Endodermal cell (in vitro differentiated cells): ENCODE measurements around the gene EEF1E1. TPM values are rescaled to one million over a fixed set of nuclear protein-coding genes. Genes with fewer than 3 reads are reported as not detected.

Experiments
- DNase-seq: peaks from one replicate; pipeline ENCODE4 v3.0.0-alpha.2; 2017
- H3K27ac ChIP-seq: 2 replicates; pipeline ENCODE4 v1.5.1; 2013; ENCODE audit warnings: mild to moderate bottlenecking, low read depth, low read length, moderate library complexity
- H3K27me3 ChIP-seq: 2 replicates; pipeline ENCODE4 v1.6.1; 2013; ENCODE audit warnings: mild to moderate bottlenecking, low read length, moderate library complexity; ENCODE audit not compliant: insufficient read depth, control insufficient read depth, poor library complexity, severe bottlenecking
- H3K36me3 ChIP-seq: 2 replicates; pipeline ENCODE4 v1.7.0; 2013; ENCODE audit warnings: mild to moderate bottlenecking, low read length, moderate library complexity; ENCODE audit not compliant: control insufficient read depth, insufficient read depth
- H3K4me1 ChIP-seq: one replicate; pipeline ENCODE4 v1.7.0; 2013; ENCODE audit warnings: low read length; ENCODE audit not compliant: control insufficient read depth, insufficient read depth
- H3K4me3 ChIP-seq: 2 replicates; pipeline ENCODE4 v1.5.1; 2013; ENCODE audit warnings: mild to moderate bottlenecking, low read length, moderate library complexity
- H3K9ac ChIP-seq: 2 replicates; pipeline ENCODE4 v1.6.1; 2013; ENCODE audit warnings: mild to moderate bottlenecking, low read length, moderate library complexity; ENCODE audit not compliant: poor library complexity, severe bottlenecking; ENCODE audit errors: extremely low read depth
- H3K9me3 ChIP-seq: 2 replicates; pipeline ENCODE4 v1.6.1; 2013; ENCODE audit warnings: mild to moderate bottlenecking, low read length, moderate library complexity; ENCODE audit not compliant: control insufficient read depth
- H3K27ac Mint-ChIP-seq: 2 replicates; pipeline ENCODE4 v1.8.0; 2020; ENCODE audit warnings: mixed read lengths
- H3K27me3 Mint-ChIP-seq: 2 replicates; pipeline ENCODE4 v1.8.0; 2021; ENCODE audit warnings: mild to moderate bottlenecking, mixed read lengths; ENCODE audit not compliant: insufficient read depth
- H3K36me3 Mint-ChIP-seq: 2 replicates; pipeline ENCODE4 v1.8.0; 2020; ENCODE audit warnings: low read depth, mixed read lengths
- H3K4me1 Mint-ChIP-seq: 2 replicates; pipeline ENCODE4 v1.8.0; 2020; ENCODE audit warnings: mixed read lengths
- H3K4me3 Mint-ChIP-seq: 2 replicates; pipeline ENCODE4 v1.8.0; 2020; ENCODE audit warnings: mild to moderate bottlenecking, moderate library complexity, mixed read lengths
- H3K9me3 Mint-ChIP-seq: 2 replicates; pipeline ENCODE4 v1.8.0; 2020; ENCODE audit warnings: mild to moderate bottlenecking, mixed read lengths
- WGBS, 2 experiments: methylation state at CpG; one replicate each; pipeline versions ENCODE4 v1.1.5 to v1.1.7; 2013; ENCODE audit warnings: missing lambda C conversion rate in 2 of 2, mixed read lengths in 1 of 2; ENCODE audit not compliant: insufficient coverage in 1 of 2, insufficient read length in 1 of 2; 5-methylcytosine and 5-hydroxymethylcytosine counted together
- total RNA-seq, 2 donors: library from RNA; stranded (reverse); fragmentation: NEBNext Ultra II Directional in 1 of 2; extraction: Animal tissue kit (Norgen Biotek cat#: 25700) in 1 of 2; gene quantifications; 2 replicates in 1 of 2; 3 replicates in 1 of 2; pipeline ENCODE4 v1.2.1, GENCODE V29; 2021
- TF ChIP-seq, protein P1 (sequence below): fragments of 200-600 bp; sonication (generic); conservative IDR thresholded peaks from 2 replicates; pipeline ENCODE4 v1.5.0; 2021; ENCODE audit warnings: antibody characterized with exemption, mild to moderate bottlenecking

Gene EEF1E1
- total RNA-seq, 2 donors from 2014 or later: 41.5 to 46.6 TPM

- DNase-seq: no peak
- no peaks in the 10 kb centered on the region for H3K36me3 Mint-ChIP-seq
- no peaks in the 10 kb centered on the region for H3K36me3 ChIP-seq
- no peak overlapping the region for H3K27ac ChIP-seq
- no peaks in the 10 kb centered on the region for H3K27me3 ChIP-seq
- 90 to 92% methylated on average over 4 to 7 of the region's 7 CpGs for WGBS, 2 experiments
- H3K27ac Mint-ChIP-seq: no peak overlapping the region
- no peak overlapping the region for H3K9ac ChIP-seq
- H3K4me3 Mint-ChIP-seq: no peak overlapping the region
- no peaks in the 10 kb centered on the region for H3K27me3 Mint-ChIP-seq
- no peaks in the 10 kb centered on the region for H3K4me1 ChIP-seq
- TF ChIP-seq, protein P1, sequence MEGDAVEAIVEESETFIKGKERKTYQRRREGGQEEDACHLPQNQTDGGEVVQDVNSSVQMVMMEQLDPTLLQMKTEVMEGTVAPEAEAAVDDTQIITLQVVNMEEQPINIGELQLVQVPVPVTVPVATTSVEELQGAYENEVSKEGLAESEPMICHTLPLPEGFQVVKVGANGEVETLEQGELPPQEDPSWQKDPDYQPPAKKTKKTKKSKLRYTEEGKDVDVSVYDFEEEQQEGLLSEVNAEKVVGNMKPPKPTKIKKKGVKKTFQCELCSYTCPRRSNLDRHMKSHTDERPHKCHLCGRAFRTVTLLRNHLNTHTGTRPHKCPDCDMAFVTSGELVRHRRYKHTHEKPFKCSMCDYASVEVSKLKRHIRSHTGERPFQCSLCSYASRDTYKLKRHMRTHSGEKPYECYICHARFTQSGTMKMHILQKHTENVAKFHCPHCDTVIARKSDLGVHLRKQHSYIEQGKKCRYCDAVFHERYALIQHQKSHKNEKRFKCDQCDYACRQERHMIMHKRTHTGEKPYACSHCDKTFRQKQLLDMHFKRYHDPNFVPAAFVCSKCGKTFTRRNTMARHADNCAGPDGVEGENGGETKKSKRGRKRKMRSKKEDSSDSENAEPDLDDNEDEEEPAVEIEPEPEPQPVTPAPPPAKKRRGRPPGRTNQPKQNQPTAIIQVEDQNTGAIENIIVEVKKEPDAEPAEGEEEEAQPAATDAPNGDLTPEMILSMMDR: no peak
- no peak overlapping the region for H3K4me3 ChIP-seq
- H3K4me1 Mint-ChIP-seq: no peaks in the 10 kb centered on the region
- no peaks in the 10 kb centered on the region for H3K9me3 ChIP-seq
- no peaks in the 10 kb centered on the region for H3K9me3 Mint-ChIP-seq
Observed at GRCh38 chr6:8139451-8139850, 37.1 kb upstream of the EEF1E1 start.

GRCh38 chr6:8137529-8137939 lies 35.2 kb upstream of the EEF1E1 start:
- no peak overlapping the region for H3K27ac ChIP-seq
- no peak overlapping the region for H3K4me3 Mint-ChIP-seq
- H3K27me3 ChIP-seq: no peaks in the 10 kb centered on the region
- no peak for DNase-seq
- no peaks in the 10 kb centered on the region for H3K27me3 Mint-ChIP-seq
- H3K9ac ChIP-seq: no peak overlapping the region
- no peaks in the 10 kb centered on the region for H3K4me1 ChIP-seq
- no peak overlapping the region for H3K27ac Mint-ChIP-seq
- H3K9me3 ChIP-seq: no peaks in the 10 kb centered on the region
- no peaks in the 10 kb centered on the region for H3K4me1 Mint-ChIP-seq
- WGBS, 2 experiments: 84 to 93% methylated on average over 5 to 6 of the region's 6 CpGs
- no peak overlapping the region for H3K4me3 ChIP-seq
- no peaks in the 10 kb centered on the region for H3K36me3 Mint-ChIP-seq
- H3K36me3 ChIP-seq: no peaks in the 10 kb centered on the region
- H3K9me3 Mint-ChIP-seq: no peaks in the 10 kb centered on the region
- TF ChIP-seq, protein P1: no peak

GRCh38 chr6:8135276-8135675 lies 32.9 kb upstream of the EEF1E1 start:
- TF ChIP-seq, protein P1: no peak
- Histone ChIP-seq H3K4me3 (no peak overlapping the region), H3K27ac (no peak overlapping the region), H3K9ac (no peak overlapping the region), H3K36me3 (no peaks in the 10 kb centered on the region), H3K4me1 (no peaks in the 10 kb centered on the region), H3K9me3 (no peaks in the 10 kb centered on the region), H3K27me3 (no peaks in the 10 kb centered on the region)
- H3K36me3 Mint-ChIP-seq: no peaks in the 10 kb centered on the region
- DNase-seq: no peak
- no peak overlapping the region for H3K4me3 Mint-ChIP-seq
- peaks cover 8% of the 10 kb centered on the region for H3K27me3 Mint-ChIP-seq
- H3K9me3 Mint-ChIP-seq: no peaks in the 10 kb centered on the region
- peaks cover 1% of the 10 kb centered on the region for H3K4me1 Mint-ChIP-seq
- no peak overlapping the region for H3K27ac Mint-ChIP-seq
- 96 to 100% methylated on average over 2 to 3 of the region's 3 CpGs for WGBS, 2 experiments
